H9 (cell line): ENCODE measurements around the gene GPR173. TPM values are rescaled to one million over a fixed set of nuclear protein-coding genes. Genes with fewer than 3 reads are reported as not detected.

Experiments
- DNase-seq: peaks from one replicate; pipeline ENCODE4 v3.0.0-alpha.2; 2017
- H2AFZ ChIP-seq: one replicate; pipeline ENCODE4 v1.6.1; 2013; ENCODE audit warnings: mild to moderate bottlenecking, low read length, control low read depth, moderate library complexity
- H2AK5ac ChIP-seq: 2 replicates; pipeline ENCODE4 v1.6.1; 2013; ENCODE audit warnings: low read length, control low read depth, mixed read lengths; ENCODE audit not compliant: insufficient read length
- H2BK120ac ChIP-seq: one replicate; pipeline ENCODE4 v1.6.1; 2013; ENCODE audit warnings: low read depth, mild to moderate bottlenecking, low read length, control low read depth, inconsistent platforms; ENCODE audit not compliant: poor library complexity, severe bottlenecking
- H2BK12ac ChIP-seq: 2 replicates; pipeline ENCODE4 v1.6.1; 2013; ENCODE audit warnings: low read length, control low read depth, mixed read lengths, low read depth; ENCODE audit not compliant: insufficient read length
- H2BK15ac ChIP-seq: 2 replicates; pipeline ENCODE4 v1.6.1; 2013; ENCODE audit warnings: low read depth, low read length, control low read depth
- H2BK20ac ChIP-seq: one replicate; pipeline ENCODE4 v1.6.1; 2013; ENCODE audit warnings: low read depth, mild to moderate bottlenecking, low read length, control low read depth, inconsistent platforms; ENCODE audit not compliant: poor library complexity, severe bottlenecking
- H2BK5ac ChIP-seq: 2 replicates; pipeline ENCODE4 v1.6.1; 2013; ENCODE audit warnings: low read length, control low read depth, mixed read lengths; ENCODE audit not compliant: insufficient read length
- H3K14ac ChIP-seq: 2 replicates; pipeline ENCODE4 v1.6.1; 2013; ENCODE audit warnings: low read length, control low read depth; ENCODE audit not compliant: insufficient read depth
- H3K18ac ChIP-seq: 2 replicates; pipeline ENCODE4 v1.6.1; 2013; ENCODE audit warnings: low read depth, mild to moderate bottlenecking, mixed read lengths, low read length, control low read depth; ENCODE audit not compliant: insufficient read length
- H3K23ac ChIP-seq: 2 replicates; pipeline ENCODE4 v1.6.1; 2013; ENCODE audit warnings: low read length, control low read depth, mixed read lengths, low read depth; ENCODE audit not compliant: insufficient read length
- H3K23me2 ChIP-seq: 2 replicates; pipeline ENCODE4 v1.6.1; 2013; ENCODE audit warnings: low read depth, mild to moderate bottlenecking, mixed read lengths, low read length, control low read depth; ENCODE audit not compliant: insufficient read length, poor library complexity, severe bottlenecking
- H3K27ac ChIP-seq: 2 replicates; pipeline ENCODE4 v1.5.1; 2013; ENCODE audit warnings: low read length, control low read depth, mixed read lengths, low read depth; ENCODE audit not compliant: insufficient read length
- H3K27me3 ChIP-seq: 2 replicates; pipeline ENCODE4 v1.6.1; 2013; ENCODE audit warnings: low read length, control low read depth, inconsistent platforms; ENCODE audit not compliant: insufficient read depth
- H3K4ac ChIP-seq: 2 replicates; pipeline ENCODE4 v1.6.1; 2013; ENCODE audit warnings: low read depth, mild to moderate bottlenecking, control low read depth, inconsistent platforms, low read length, moderate library complexity
- H3K4me1 ChIP-seq: 2 replicates; pipeline ENCODE4 v1.6.1; 2013; ENCODE audit warnings: low read length, control low read depth, inconsistent platforms; ENCODE audit not compliant: insufficient read depth
- H3K4me2 ChIP-seq: 2 replicates; pipeline ENCODE4 v1.6.1; 2013; ENCODE audit warnings: low read length, control low read depth, mixed read lengths; ENCODE audit not compliant: insufficient read length, insufficient read depth
- H3K56ac ChIP-seq: 2 replicates; pipeline ENCODE4 v1.6.1; 2013; ENCODE audit warnings: low read depth, mild to moderate bottlenecking, mixed read lengths, low read length, control low read depth; ENCODE audit not compliant: insufficient read length
- H3K79me1 ChIP-seq: 2 replicates; pipeline ENCODE4 v1.6.1; 2013; ENCODE audit warnings: low read depth, mild to moderate bottlenecking, moderate library complexity, low read length, control low read depth, inconsistent platforms; ENCODE audit not compliant: insufficient read depth, poor library complexity, severe bottlenecking
- H3K79me2 ChIP-seq: 2 replicates; pipeline ENCODE4 v1.6.1; 2013; ENCODE audit warnings: low read length, control low read depth, inconsistent platforms; ENCODE audit not compliant: insufficient read depth
- H3K9ac ChIP-seq: 2 replicates; pipeline ENCODE4 v1.6.1; 2013; ENCODE audit warnings: low read length, control low read depth, mixed read lengths; ENCODE audit not compliant: insufficient read length; ENCODE audit errors: extremely low read depth
- H3K9me3 ChIP-seq: one replicate; pipeline ENCODE4 v1.6.1; 2013; ENCODE audit warnings: low read depth, low read length, inconsistent platforms; ENCODE audit not compliant: control insufficient read depth
- H3T11ph ChIP-seq: one replicate; pipeline ENCODE4 v1.6.1; 2013; ENCODE audit warnings: mild to moderate bottlenecking, low read length, control low read depth, inconsistent platforms
- H4K20me1 ChIP-seq: one replicate; pipeline ENCODE4 v1.6.1; 2013; ENCODE audit not compliant: control insufficient read depth, insufficient read length, insufficient read depth
- H4K5ac ChIP-seq: 2 replicates; pipeline ENCODE4 v1.6.1; 2013; ENCODE audit warnings: low read depth, mild to moderate bottlenecking, mixed read lengths, low read length, control low read depth; ENCODE audit not compliant: insufficient read length
- H4K8ac ChIP-seq: replicated peaks from 2 replicates; pipeline ENCODE4 v1.6.1; 2013; ENCODE audit warnings: low read length, control low read depth, mixed read lengths, low read depth; ENCODE audit not compliant: insufficient read length
- H4K91ac ChIP-seq: 2 replicates; pipeline ENCODE4 v1.6.1; 2013; ENCODE audit warnings: low read depth, mild to moderate bottlenecking, moderate library complexity, mixed read lengths, low read length, control low read depth; ENCODE audit not compliant: insufficient read length
- H3K27ac Mint-ChIP-seq, 3 experiments: 2 replicates in 2 of 3; 3 replicates in 1 of 3; pipeline ENCODE4 v1.8.0; 2020 to 2021; ENCODE audit warnings: mixed read lengths in 3 of 3, mild to moderate bottlenecking in 1 of 3, moderate library complexity in 1 of 3
- H3K27me3 Mint-ChIP-seq: 2 replicates; pipeline ENCODE4 v1.8.0; 2021; ENCODE audit warnings: low read depth, mild to moderate bottlenecking, moderate library complexity, mixed read lengths
- H3K36me3 Mint-ChIP-seq, 3 experiments: 2 replicates in 2 of 3; 3 replicates in 1 of 3; pipeline ENCODE4 v1.8.0; 2020 to 2021; ENCODE audit warnings: low read depth in 3 of 3, mixed read lengths in 3 of 3; ENCODE audit not compliant: insufficient read depth in 1 of 3
- H3K4me1 Mint-ChIP-seq, 2 experiments: 2 replicates each; pipeline ENCODE4 v1.8.0; 2020; ENCODE audit warnings: mixed read lengths in 2 of 2
- H3K4me3 Mint-ChIP-seq, 2 experiments: 2 replicates in 1 of 2; 3 replicates in 1 of 2; pipeline ENCODE4 v1.8.0; 2020 to 2021; ENCODE audit warnings: mild to moderate bottlenecking in 2 of 2, mixed read lengths in 2 of 2, moderate library complexity in 1 of 2
- H3K9me3 Mint-ChIP-seq, 2 experiments: 2 replicates in 1 of 2; 3 replicates in 1 of 2; pipeline ENCODE4 v1.8.0; 2020; ENCODE audit warnings: mild to moderate bottlenecking in 2 of 2, mixed read lengths in 2 of 2, moderate library complexity in 1 of 2
- WGBS: extraction: QIAGEN DNeasy Blood & Tissue Kit; methylation state at CpG from one replicate; pipeline ENCODE4 v1.1.7; 2013; ENCODE audit warnings: missing lambda C conversion rate, low lambda C conversion rate, mixed read lengths; ENCODE audit not compliant: insufficient read length; ENCODE audit errors: extremely low coverage; 5-methylcytosine and 5-hydroxymethylcytosine counted together
- total RNA-seq: library from RNA; stranded (reverse); gene quantifications from 2 replicates; pipeline ENCODE4 v1.2.1, GENCODE V29; 2021
- TF ChIP-seq, protein P1 (sequence below): fragments of 200-600 bp; sonication (generic); conservative IDR thresholded peaks from 3 replicates; pipeline ENCODE4 v1.8.0; 2021; ENCODE audit warnings: antibody characterized with exemption, mild to moderate bottlenecking

GPR173 gene
- total RNA-seq, 1 experiment from 2014 or later: 5.4 TPM

- Histone ChIP-seq H3K9me3 (peaks cover 23% of the 10 kb centered on the region), H3K4me1 (no peaks in the 10 kb centered on the region), H3K9ac (no peak overlapping the region), H3K18ac (no peak overlapping the region), H3K79me1 (no peaks in the 10 kb centered on the region), H3K27ac (no peak overlapping the region), H2AK5ac (no peak overlapping the region), H3K23me2 (peaks cover 9% of the 10 kb centered on the region), H4K5ac (no peak overlapping the region), H2BK5ac (no peak overlapping the region), H3T11ph (no peak overlapping the region), H3K79me2 (no peaks in the 10 kb centered on the region; the same call in 1 of the 2 replicates), H2BK20ac (no peak overlapping the region), H4K8ac (no peak overlapping the region), H3K27me3 (no peaks in the 10 kb centered on the region), H2AFZ (no peak overlapping the region), H4K20me1 (no peaks in the 10 kb centered on the region), H3K14ac (no peak overlapping the region), H3K56ac (no peak overlapping the region), H3K23ac (no peak overlapping the region), H2BK12ac (no peak overlapping the region), H4K91ac (no peak overlapping the region), H2BK15ac (no peak overlapping the region), H3K4me2 (no peak overlapping the region), H2BK120ac (no peak overlapping the region), H3K4ac (no peak overlapping the region)
- H3K9me3 Mint-ChIP-seq: peaks cover 52 to 56% of the 10 kb centered on the region in 2 experiments
- WGBS: no CpG with 5 or more reads among the region's 6 CpGs
- TF ChIP-seq, protein P1, sequence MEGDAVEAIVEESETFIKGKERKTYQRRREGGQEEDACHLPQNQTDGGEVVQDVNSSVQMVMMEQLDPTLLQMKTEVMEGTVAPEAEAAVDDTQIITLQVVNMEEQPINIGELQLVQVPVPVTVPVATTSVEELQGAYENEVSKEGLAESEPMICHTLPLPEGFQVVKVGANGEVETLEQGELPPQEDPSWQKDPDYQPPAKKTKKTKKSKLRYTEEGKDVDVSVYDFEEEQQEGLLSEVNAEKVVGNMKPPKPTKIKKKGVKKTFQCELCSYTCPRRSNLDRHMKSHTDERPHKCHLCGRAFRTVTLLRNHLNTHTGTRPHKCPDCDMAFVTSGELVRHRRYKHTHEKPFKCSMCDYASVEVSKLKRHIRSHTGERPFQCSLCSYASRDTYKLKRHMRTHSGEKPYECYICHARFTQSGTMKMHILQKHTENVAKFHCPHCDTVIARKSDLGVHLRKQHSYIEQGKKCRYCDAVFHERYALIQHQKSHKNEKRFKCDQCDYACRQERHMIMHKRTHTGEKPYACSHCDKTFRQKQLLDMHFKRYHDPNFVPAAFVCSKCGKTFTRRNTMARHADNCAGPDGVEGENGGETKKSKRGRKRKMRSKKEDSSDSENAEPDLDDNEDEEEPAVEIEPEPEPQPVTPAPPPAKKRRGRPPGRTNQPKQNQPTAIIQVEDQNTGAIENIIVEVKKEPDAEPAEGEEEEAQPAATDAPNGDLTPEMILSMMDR: peak; percentile 45; the same call in 2 of the 3 replicates
- peak overlapping the region; percentile 20 to 69; a peak in 3 of 5 replicates for H3K4me3 Mint-ChIP-seq
- no peak overlapping the region; a peak in 1 of 7 replicates for H3K27ac Mint-ChIP-seq
- peaks cover 3% of the 10 kb centered on the region for H3K27me3 Mint-ChIP-seq
- H3K36me3 Mint-ChIP-seq: peaks cover 0 to 4% (median 0%) of the 10 kb centered on the region in 3 experiments; a peak in 3 of 7 replicates
- peaks cover 5 to 15% of the 10 kb centered on the region in 2 experiments for H3K4me1 Mint-ChIP-seq
- DNase-seq: no peak
These were observed 1.4 kb upstream of the GPR173 start for GRCh38 chrX:53047228-53047627.
